ENCODE results near the gene HOGA1. TPM values are rescaled to one million over a fixed set of nuclear protein-coding genes. Genes with fewer than 3 reads are reported as not detected.

Gene HOGA1
- total RNA-seq, 1 experiment from 2014 or later, result 0.15 TPM

DNA sequence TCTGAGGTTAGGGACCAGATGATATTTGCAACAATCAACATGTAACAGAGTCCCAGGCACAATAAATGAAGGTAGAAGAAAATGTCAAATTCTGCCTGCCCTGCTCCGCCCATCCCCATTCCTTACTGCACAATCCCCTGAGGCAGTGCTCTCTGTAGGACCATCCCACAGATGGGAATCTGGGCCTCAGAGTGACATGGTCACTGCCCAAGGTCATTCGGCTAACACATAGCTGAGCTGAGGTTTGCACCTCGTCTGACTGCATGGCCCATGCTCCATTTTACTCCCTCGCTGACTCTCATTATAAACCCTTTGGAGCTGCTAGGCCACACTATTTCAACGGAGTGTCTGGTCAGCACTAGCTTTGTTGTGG, 1.2 kb downstream of the HOGA1 start (continued):
- TF ChIP-seq, protein P1, sequence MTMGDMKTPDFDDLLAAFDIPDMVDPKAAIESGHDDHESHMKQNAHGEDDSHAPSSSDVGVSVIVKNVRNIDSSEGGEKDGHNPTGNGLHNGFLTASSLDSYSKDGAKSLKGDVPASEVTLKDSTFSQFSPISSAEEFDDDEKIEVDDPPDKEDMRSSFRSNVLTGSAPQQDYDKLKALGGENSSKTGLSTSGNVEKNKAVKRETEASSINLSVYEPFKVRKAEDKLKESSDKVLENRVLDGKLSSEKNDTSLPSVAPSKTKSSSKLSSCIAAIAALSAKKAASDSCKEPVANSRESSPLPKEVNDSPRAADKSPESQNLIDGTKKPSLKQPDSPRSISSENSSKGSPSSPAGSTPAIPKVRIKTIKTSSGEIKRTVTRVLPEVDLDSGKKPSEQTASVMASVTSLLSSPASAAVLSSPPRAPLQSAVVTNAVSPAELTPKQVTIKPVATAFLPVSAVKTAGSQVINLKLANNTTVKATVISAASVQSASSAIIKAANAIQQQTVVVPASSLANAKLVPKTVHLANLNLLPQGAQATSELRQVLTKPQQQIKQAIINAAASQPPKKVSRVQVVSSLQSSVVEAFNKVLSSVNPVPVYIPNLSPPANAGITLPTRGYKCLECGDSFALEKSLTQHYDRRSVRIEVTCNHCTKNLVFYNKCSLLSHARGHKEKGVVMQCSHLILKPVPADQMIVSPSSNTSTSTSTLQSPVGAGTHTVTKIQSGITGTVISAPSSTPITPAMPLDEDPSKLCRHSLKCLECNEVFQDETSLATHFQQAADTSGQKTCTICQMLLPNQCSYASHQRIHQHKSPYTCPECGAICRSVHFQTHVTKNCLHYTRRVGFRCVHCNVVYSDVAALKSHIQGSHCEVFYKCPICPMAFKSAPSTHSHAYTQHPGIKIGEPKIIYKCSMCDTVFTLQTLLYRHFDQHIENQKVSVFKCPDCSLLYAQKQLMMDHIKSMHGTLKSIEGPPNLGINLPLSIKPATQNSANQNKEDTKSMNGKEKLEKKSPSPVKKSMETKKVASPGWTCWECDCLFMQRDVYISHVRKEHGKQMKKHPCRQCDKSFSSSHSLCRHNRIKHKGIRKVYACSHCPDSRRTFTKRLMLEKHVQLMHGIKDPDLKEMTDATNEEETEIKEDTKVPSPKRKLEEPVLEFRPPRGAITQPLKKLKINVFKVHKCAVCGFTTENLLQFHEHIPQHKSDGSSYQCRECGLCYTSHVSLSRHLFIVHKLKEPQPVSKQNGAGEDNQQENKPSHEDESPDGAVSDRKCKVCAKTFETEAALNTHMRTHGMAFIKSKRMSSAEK (CRISPR knock-in tag; IDR thresholded peaks at IDR 0.05; ENCODE audit: borderline replicate concordance), result no peak
- TF ChIP-seq, protein P2, sequence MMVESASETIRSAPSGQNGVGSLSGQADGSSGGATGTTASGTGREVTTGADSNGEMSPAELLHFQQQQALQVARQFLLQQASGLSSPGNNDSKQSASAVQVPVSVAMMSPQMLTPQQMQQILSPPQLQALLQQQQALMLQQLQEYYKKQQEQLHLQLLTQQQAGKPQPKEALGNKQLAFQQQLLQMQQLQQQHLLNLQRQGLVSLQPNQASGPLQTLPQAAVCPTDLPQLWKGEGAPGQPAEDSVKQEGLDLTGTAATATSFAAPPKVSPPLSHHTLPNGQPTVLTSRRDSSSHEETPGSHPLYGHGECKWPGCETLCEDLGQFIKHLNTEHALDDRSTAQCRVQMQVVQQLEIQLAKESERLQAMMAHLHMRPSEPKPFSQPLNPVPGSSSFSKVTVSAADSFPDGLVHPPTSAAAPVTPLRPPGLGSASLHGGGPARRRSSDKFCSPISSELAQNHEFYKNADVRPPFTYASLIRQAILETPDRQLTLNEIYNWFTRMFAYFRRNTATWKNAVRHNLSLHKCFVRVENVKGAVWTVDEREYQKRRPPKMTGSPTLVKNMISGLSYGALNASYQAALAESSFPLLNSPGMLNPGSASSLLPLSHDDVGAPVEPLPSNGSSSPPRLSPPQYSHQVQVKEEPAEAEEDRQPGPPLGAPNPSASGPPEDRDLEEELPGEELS (CRISPR knock-in tag; IDR thresholded peaks at IDR 0.05), result no peak
- TF ChIP-seq ZNF317 (CRISPR knock-in tag; IDR thresholded peaks at IDR 0.05; ENCODE audit: borderline replicate concordance, low read depth) (no peak), NR3C1 (CRISPR knock-in tag; conservative IDR thresholded peaks at IDR 0.05; ENCODE audit: low read depth) (no peak), E2F4 (CRISPR knock-in tag; IDR thresholded peaks at IDR 0.05; ENCODE audit: borderline replicate concordance, low read depth) (no peak)
- TF ChIP-seq, protein P3, sequence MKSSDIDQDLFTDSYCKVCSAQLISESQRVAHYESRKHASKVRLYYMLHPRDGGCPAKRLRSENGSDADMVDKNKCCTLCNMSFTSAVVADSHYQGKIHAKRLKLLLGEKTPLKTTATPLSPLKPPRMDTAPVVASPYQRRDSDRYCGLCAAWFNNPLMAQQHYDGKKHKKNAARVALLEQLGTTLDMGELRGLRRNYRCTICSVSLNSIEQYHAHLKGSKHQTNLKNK (CRISPR knock-in tag; IDR thresholded peaks at IDR 0.05), result no peak

- H3K36me3 Mint-ChIP-seq, result no peaks in the 10 kb centered on the region
- 0 out of 2 replicates have a peak, but pooled peaks cover 7% of the 10 kb centered on the region for H3K4me1 Mint-ChIP-seq
- DNase-seq (ENCODE audit: low spot score), result no peak
- ATAC-seq, result no peak
- H3K27me3 Mint-ChIP-seq (ENCODE audit: low read depth), result no peaks in the 10 kb centered on the region
- H3K9me3 Mint-ChIP-seq, result no peaks in the 10 kb centered on the region
- H3K4me3 Mint-ChIP-seq, result no peak overlapping the region
- ChIA-PET POLR2A (interaction anchor here (0.7 kb wide), 1 partner anchor 87 kb away, joined by 4 read pairs; no protein-coding TSS in a partner anchor), CTCF (interaction anchor here (1.1 to 3.4 kb wide), 5 partner anchors 9 to 34 kb away, joined by 3 to 15 read pairs (median 4); partner anchors contain the start of gene ANKRD2)
- H3K27ac Mint-ChIP-seq, result no peak overlapping the region
- no peak for TF ChIP-seq SMAD4 (CRISPR knock-in tag; IDR thresholded peaks at IDR 0.05)
- no peak for TF ChIP-seq NR2C2 (CRISPR knock-in tag; IDR thresholded peaks at IDR 0.05)
- TF ChIP-seq MLX (CRISPR knock-in tag; IDR thresholded peaks at IDR 0.05), result no peak
- TF ChIP-seq GRHL2 (CRISPR knock-in tag; IDR thresholded peaks at IDR 0.05; ENCODE audit: insufficient replicate concordance, severe bottlenecking), result no peak
- TF ChIP-seq, protein P4, sequence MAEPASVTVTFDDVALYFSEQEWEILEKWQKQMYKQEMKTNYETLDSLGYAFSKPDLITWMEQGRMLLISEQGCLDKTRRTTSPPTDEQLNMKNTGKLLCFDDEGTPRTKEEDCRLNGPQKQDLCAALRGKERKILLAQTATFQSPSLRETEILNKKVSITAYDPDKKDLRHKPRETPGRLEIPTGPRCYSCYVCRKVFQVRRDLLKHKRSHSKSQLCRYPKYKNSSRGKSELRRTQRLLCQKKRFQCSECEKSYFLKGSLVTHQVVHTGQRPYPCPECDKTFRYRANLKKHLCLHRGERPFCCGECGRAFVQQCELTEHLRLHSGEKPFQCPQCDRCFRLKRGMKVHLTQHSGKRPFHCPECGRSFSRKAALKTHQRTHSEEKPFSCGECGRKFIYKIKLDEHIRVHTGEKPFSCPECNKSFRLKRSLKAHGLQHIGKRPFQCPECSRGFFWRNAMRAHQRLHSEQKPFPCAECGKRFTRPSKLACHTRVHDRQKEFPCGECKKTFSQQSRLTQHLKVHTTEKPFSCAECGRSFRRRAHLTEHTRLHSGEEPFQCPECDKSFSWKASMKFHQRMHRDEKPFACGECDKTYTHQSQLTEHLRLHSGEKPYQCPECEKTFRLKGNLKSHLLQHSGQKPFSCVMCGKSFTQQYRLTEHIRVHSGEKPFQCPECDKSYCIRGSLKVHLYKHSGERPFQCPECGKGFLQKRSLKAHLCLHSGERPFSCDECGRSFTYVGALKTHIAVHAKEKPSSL (CRISPR knock-in tag; conservative IDR thresholded peaks at IDR 0.05), result no peak
- TF ChIP-seq, protein P5, sequence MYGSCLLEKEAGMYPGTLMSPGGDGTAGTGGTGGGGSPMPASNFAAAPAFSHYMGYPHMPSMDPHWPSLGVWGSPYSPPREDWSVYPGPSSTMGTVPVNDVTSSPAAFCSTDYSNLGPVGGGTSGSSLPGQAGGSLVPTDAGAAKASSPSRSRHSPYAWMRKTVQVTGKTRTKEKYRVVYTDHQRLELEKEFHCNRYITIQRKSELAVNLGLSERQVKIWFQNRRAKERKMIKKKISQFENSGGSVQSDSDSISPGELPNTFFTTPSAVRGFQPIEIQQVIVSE (CRISPR knock-in tag; IDR thresholded peaks at IDR 0.05; ENCODE audit: borderline replicate concordance), result no peak
- TF ChIP-seq, protein P2 (CRISPR knock-in tag; IDR thresholded peaks at IDR 0.05), result no peak
- TF ChIP-seq ZNF423 (CRISPR knock-in tag; IDR thresholded peaks at IDR 0.05), result no peak
- no peak for TF ChIP-seq NFE2L1 (CRISPR knock-in tag; IDR thresholded peaks at IDR 0.05)
- TF ChIP-seq, protein P6, sequence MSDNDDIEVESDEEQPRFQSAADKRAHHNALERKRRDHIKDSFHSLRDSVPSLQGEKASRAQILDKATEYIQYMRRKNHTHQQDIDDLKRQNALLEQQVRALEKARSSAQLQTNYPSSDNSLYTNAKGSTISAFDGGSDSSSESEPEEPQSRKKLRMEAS (CRISPR knock-in tag; IDR thresholded peaks at IDR 0.05), result no peak
- TF ChIP-seq TP53 (CRISPR knock-in tag; IDR thresholded peaks at IDR 0.05), result no peak
- no peak for TF ChIP-seq ZSCAN18 (CRISPR knock-in tag; IDR thresholded peaks at IDR 0.05)
- no peak for TF ChIP-seq NFATC4 (CRISPR knock-in tag; IDR thresholded peaks at IDR 0.05)
- no peak for TF ChIP-seq JAZF1 (CRISPR knock-in tag; IDR thresholded peaks at IDR 0.05)
These were observed 3.0 kb downstream of the HOGA1 start for GRCh38 chr10:97587183-97587582.
